ENCODE data around the gene PTAR1.

The PTAR1 gene

GRCh38 chr9:69674112-69674685 lies 85.6 kb downstream of the PTAR1 start:
- DNase-seq (ENCODE audit: low read depth), result no peak

- DNase-seq (ENCODE audit: low read depth), result no peak
These were observed 86.5 kb downstream of the PTAR1 start for GRCh38 chr9:69673311-69673640.

- DNase-seq (ENCODE audit: low read depth), result peak; percentile 93
These were observed 87.1 kb downstream of the PTAR1 start for GRCh38 chr9:69672596-69673310.

- DNase-seq (ENCODE audit: low read depth), result peak; percentile 52
These were observed 87.8 kb downstream of the PTAR1 start, which contains the start of gene APBA1 for GRCh38 chr9:69671879-69672595. APBA1 (minus strand) TSS chr9:69672371.

- DNase-seq (ENCODE audit: low read depth), result no peak
These were observed 88.4 kb downstream of the PTAR1 start for GRCh38 chr9:69671311-69671878.

- no peak for DNase-seq (ENCODE audit: low read depth)
These were observed 92.5 kb downstream of the PTAR1 start for GRCh38 chr9:69667306-69667705.

GRCh38 chr9:69660304-69660703 lies 99.5 kb downstream of the PTAR1 start:
- DNase-seq (ENCODE audit: low read depth), result no peak

Measured in ELR (cell line).